ENCODE data around the gene INTS15. TPM values are rescaled to one million over a fixed set of nuclear protein-coding genes. Genes with fewer than 3 reads are reported as not detected.

INTS15 gene
- total and polyA plus RNA-seq, 10 of the 15 experiments (the other 5 are each of a cell fraction or from before 2014, with no cell fraction given) = 0.89 to 28.2 (median 16.8) TPM

DNA sequence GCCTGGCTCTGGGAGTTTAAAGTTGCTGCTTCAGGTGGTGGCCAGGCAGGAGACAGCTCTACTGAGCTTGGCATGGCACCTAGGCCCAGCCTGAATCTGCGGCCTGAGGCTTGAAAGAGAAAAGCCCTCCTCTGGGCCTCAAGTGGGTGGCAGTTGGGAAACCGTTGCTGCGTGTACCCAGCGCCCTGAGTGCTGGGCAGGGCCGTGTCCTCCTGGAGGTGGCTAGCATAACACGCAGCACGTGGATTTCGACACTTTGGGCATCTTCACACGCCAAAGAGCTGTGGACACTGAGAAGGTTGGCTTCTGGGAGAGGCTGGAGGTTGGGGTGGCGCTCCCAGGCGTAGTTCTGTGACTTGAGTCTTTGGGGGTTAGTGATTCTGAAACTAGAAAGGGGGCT lies 49.8 kb downstream of the INTS15 start:
- in situ Hi-C loops (cut with MboI) (no loop called here), intact Hi-C loops (cut with micrococcal nuclease; ENCODE audit: unreplicated experiment) (loop anchor here (5.0 kb wide), 1 partner anchor 62 kb away; the partner anchor contains the start of gene ZDHHC4)
- ChIA-PET POLR2A (no interaction called here), CTCF (interaction anchor here (1.5 kb wide), 1 partner anchor 19 kb away, joined by 3 read pairs; no protein-coding TSS in a partner anchor), RAD21 (ENCODE audit: unreplicated experiment) (no interaction called here), SMC1A (ENCODE audit: uncharacterized antibody, unreplicated experiment) (no interaction called here)
- peaks cover 2 to 22% of the 10 kb centered on the region in 2 experiments; a peak in 3 of 4 replicates for H3K36me3 ChIP-seq (ENCODE audit: control insufficient read depth in 2 of 2, insufficient read depth in 2 of 2, low read length in 1 of 2)
- no peaks in the 10 kb centered on the region for H3K27me3 ChIP-seq (replicated peaks in 1 of 2; ENCODE audit: control insufficient read depth in 2 of 2, insufficient read depth in 2 of 2, low read length in 1 of 2)
- H4K20me1 ChIP-seq (ENCODE audit: control insufficient read depth, insufficient read depth) = no peaks in the 10 kb centered on the region; the same call in 1 of the 2 replicates
- no TSS peak for BruUV-seq (replicated peaks)
- H3K79me2 ChIP-seq (ENCODE audit: control insufficient read depth, insufficient read depth, low read length) = peaks cover 22% of the 10 kb centered on the region
- peak overlapping the region; percentile 25; the same call in 1 of the 2 replicates for H3K4me2 ChIP-seq (ENCODE audit: control insufficient read depth, insufficient read depth)
- H2AFZ ChIP-seq (ENCODE audit: control insufficient read depth, low read depth, low read length) = no peak overlapping the region
- H3K9me3 ChIP-seq (replicated peaks; ENCODE audit: control insufficient read depth, insufficient read depth, low read length) = no peaks in the 10 kb centered on the region; the same call in 2 of the 3 replicates
- FAIRE-seq = no peak
- TF ChIP-seq ETV6 (conservative IDR thresholded peaks at IDR 0.05 in 1 of 2, IDR thresholded peaks at IDR 0.05 in 1 of 2; ENCODE audit: borderline replicate concordance in 1 of 2, low read depth in 1 of 2) (no peak), BHLHE40 (IDR thresholded peaks at IDR 0.05; ENCODE audit: borderline replicate concordance in 1 of 2, low read depth in 2 of 2, low read length in 1 of 2) (no peak), IKZF1 (conservative IDR thresholded peaks at IDR 0.05) (no peak), BMI1 (IDR thresholded peaks at IDR 0.05; ENCODE audit: borderline replicate concordance) (no peak), SP1 (IDR thresholded peaks at IDR 0.05; ENCODE audit: low read depth, low read length) (no peak), ZSCAN29 (IDR thresholded peaks at IDR 0.05) (no peak), POLR2A (IDR thresholded peaks at IDR 0.05; ENCODE audit: low read depth, low read length) (no peak), JUND (IDR thresholded peaks at IDR 0.05; ENCODE audit: low read depth, low read length) (no peak), NR2F1 (conservative IDR thresholded peaks at IDR 0.05) (no peak), PML (IDR thresholded peaks at IDR 0.05; ENCODE audit: low read length) (no peak), ZNF24 (IDR thresholded peaks at IDR 0.05) (no peak), HCFC1 (IDR thresholded peaks at IDR 0.05; ENCODE audit: low read length) (no peak), STAT1 (conservative IDR thresholded peaks at IDR 0.05) (no peak)
- TF ChIP-seq, protein P1, sequence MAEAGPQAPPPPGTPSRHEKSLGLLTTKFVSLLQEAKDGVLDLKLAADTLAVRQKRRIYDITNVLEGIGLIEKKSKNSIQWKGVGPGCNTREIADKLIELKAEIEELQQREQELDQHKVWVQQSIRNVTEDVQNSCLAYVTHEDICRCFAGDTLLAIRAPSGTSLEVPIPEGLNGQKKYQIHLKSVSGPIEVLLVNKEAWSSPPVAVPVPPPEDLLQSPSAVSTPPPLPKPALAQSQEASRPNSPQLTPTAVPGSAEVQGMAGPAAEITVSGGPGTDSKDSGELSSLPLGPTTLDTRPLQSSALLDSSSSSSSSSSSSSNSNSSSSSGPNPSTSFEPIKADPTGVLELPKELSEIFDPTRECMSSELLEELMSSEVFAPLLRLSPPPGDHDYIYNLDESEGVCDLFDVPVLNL (IDR thresholded peaks at IDR 0.05; ENCODE audit: low read depth, low read length) = no peak
- TF ChIP-seq, protein P2, sequence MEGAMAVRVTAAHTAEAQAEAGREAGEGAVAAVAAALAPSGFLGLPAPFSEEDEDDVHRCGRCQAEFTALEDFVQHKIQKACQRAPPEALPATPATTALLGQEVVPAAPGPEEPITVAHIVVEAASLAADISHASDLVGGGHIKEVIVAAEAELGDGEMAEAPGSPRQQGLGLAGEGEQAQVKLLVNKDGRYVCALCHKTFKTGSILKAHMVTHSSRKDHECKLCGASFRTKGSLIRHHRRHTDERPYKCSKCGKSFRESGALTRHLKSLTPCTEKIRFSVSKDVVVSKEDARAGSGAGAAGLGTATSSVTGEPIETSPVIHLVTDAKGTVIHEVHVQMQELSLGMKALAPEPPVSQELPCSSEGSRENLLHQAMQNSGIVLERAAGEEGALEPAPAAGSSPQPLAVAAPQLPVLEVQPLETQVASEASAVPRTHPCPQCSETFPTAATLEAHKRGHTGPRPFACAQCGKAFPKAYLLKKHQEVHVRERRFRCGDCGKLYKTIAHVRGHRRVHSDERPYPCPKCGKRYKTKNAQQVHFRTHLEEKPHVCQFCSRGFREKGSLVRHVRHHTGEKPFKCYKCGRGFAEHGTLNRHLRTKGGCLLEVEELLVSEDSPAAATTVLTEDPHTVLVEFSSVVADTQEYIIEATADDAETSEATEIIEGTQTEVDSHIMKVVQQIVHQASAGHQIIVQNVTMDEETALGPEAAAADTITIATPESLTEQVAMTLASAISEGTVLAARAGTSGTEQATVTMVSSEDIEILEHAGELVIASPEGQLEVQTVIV (IDR thresholded peaks at IDR 0.05; ENCODE audit: borderline replicate concordance, partially characterized antibody) = no peak
- TF ChIP-seq, protein P3, sequence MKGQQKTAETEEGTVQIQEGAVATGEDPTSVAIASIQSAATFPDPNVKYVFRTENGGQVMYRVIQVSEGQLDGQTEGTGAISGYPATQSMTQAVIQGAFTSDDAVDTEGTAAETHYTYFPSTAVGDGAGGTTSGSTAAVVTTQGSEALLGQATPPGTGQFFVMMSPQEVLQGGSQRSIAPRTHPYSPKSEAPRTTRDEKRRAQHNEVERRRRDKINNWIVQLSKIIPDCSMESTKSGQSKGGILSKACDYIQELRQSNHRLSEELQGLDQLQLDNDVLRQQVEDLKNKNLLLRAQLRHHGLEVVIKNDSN (IDR thresholded peaks at IDR 0.05; ENCODE audit: borderline replicate concordance, extremely low read length, insufficient read depth, low read depth, low read length) = no peak
- DNase-seq (ENCODE audit: low read depth, low spot score) = no peak
- H3K27ac ChIP-seq (ENCODE audit: control insufficient read depth, insufficient read depth) = no peak overlapping the region
- ATAC-seq = no peak
- no peak overlapping the region for H3K9ac ChIP-seq (ENCODE audit: control insufficient read depth, insufficient read depth, low read length)
- H3K4me1 ChIP-seq (ENCODE audit: control insufficient read depth, insufficient read depth, low read length) = peaks cover 9% of the 10 kb centered on the region; the same call in 1 of the 2 replicates
- H3K4me3 ChIP-seq = peak overlapping the region; percentile 73; the same call in 1 of the 2 replicates
- WGBS (ENCODE audit: insufficient coverage, insufficient replicate concordance, low lambda C conversion rate, missing lambda C conversion rate) = over 99% methylated on average over 11 of the region's 11 CpGs
